GM18507 (cell line): ENCODE data around the gene LRRK2.
"Not testable (repeated sequence)": the region's sequence is repeated elsewhere in the genome, so short reads cannot be mapped to it uniquely, and the experiment has no call there.

Experiments used
- DNase-seq: peaks from one replicate; pipeline ENCODE4 v3.0.0; 2011; ENCODE audit warnings: low read depth; ENCODE audit not compliant: insufficient read length; ENCODE audit errors: extremely low spot score
- FAIRE-seq: peaks from 2 replicates; lab custom pipeline; 2011; peaks lifted over from hg19 to GRCh38; lab: Jason Lieb, UNC

Gene LRRK2

GRCh38 chr12:40240779-40241178, 16.0 kb downstream of the LRRK2 start:
- FAIRE-seq (peak; percentile 73), DNase-seq (no peak)

- no peak for DNase-seq
- no peak for FAIRE-seq
Observed at GRCh38 chr12:40241741-40242140, 16.9 kb downstream of the LRRK2 start.

- not testable (repeated sequence) for FAIRE-seq
Observed at GRCh38 chr12:40244526-40245156, 19.8 kb downstream of the LRRK2 start.

GRCh38 chr12:40248034-40248433, 23.2 kb downstream of the LRRK2 start:
- DNase-seq (no peak), FAIRE-seq (peak; percentile 71)

More at GRCh38 chr12:40244526-40245156, 19.8 kb downstream of the LRRK2 start:
- not testable (repeated sequence) for DNase-seq

GRCh38 chr12:40248585-40249297, 23.9 kb downstream of the LRRK2 start:
- FAIRE-seq = peak; percentile 78
- DNase-seq = no peak

GRCh38 chr12:40250652-40251051, 25.9 kb downstream of the LRRK2 start:
- not testable (repeated sequence) for FAIRE-seq, DNase-seq

- FAIRE-seq (no peak), DNase-seq (no peak)
Observed at GRCh38 chr12:40253936-40254335, 29.1 kb downstream of the LRRK2 start.

GRCh38 chr12:40254455-40255085, 29.8 kb downstream of the LRRK2 start:
- no peak for DNase-seq
- FAIRE-seq = no peak

- DNase-seq = no peak
- no peak for FAIRE-seq
Observed at GRCh38 chr12:40258371-40258770, 33.6 kb downstream of the LRRK2 start.

GRCh38 chr12:40261937-40262336, 37.1 kb downstream of the LRRK2 start:
- no peak for FAIRE-seq
- peak; percentile 5 for DNase-seq

- peak; percentile 90 for FAIRE-seq
- no peak for DNase-seq
Observed at GRCh38 chr12:40262657-40263056, 37.9 kb downstream of the LRRK2 start.

GRCh38 chr12:40263616-40264409, 39.0 kb downstream of the LRRK2 start:
- FAIRE-seq = peak; percentile 75

GRCh38 chr12:40271981-40272664, 47.3 kb downstream of the LRRK2 start:
- no peak for FAIRE-seq
- no peak for DNase-seq

More at GRCh38 chr12:40263616-40264409, 39.0 kb downstream of the LRRK2 start:
- no peak for DNase-seq

- FAIRE-seq (no peak), DNase-seq (no peak)
Observed at GRCh38 chr12:40281791-40282364, 57.1 kb downstream of the LRRK2 start.

GRCh38 chr12:40286583-40286982, 61.8 kb downstream of the LRRK2 start:
- DNase-seq (no peak), FAIRE-seq (no peak)

- FAIRE-seq (no peak), DNase-seq (no peak)
Observed at GRCh38 chr12:40287369-40287975, 62.7 kb downstream of the LRRK2 start.

- DNase-seq (no peak), FAIRE-seq (no peak)
Observed at GRCh38 chr12:40292788-40293429, 68.1 kb downstream of the LRRK2 start.

- no peak for FAIRE-seq
- no peak for DNase-seq
Observed at GRCh38 chr12:40298341-40298740, 73.5 kb downstream of the LRRK2 start.
